Body of pancreas (tissue), 4 donors: ENCODE results near the gene MAGI1.

Experiments
- CTCF ChIP-seq, 7 experiments: fragments of 450-650 bp in 4 of 7; fragments of 200-600 bp in 3 of 7; sonication (generic) in 3 of 7; IDR thresholded peaks; one replicate each; pipeline ENCODE4 v1.5.1; 2016 to 2019; ENCODE audit warnings: antibody characterized with exemption in 7 of 7
- POLR2A ChIP-seq, 3 donors: fragments of 450-650 bp; IDR thresholded peaks; one replicate each; pipeline ENCODE4 v1.6.1; 2016; ENCODE audit warnings: antibody characterized with exemption in 3 of 3, mild to moderate bottlenecking in 2 of 3

DNA sequence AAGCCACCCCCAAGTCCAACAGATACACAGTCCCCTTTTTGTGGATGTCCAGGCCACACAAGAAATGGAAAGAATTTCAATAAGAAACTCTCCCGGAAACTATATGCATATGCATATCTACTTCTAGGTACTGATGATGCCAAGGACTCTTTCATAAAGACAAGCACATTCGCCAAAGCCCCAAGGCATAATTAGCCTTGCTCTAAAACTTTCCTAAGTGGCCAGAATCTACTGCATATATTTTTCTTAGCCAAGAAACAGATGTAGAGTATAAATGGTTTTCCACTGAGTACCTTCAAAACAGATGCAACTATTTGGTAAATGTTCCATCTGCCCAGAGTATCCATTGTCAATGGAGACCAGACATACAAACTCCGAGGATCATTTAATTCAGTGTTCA lies 73.9 kb downstream of the MAGI1 start:
- TF ChIP-seq POLR2A (IDR thresholded peaks at IDR 0.05) (no peak), CTCF (IDR thresholded peaks at IDR 0.05) (no peak)
